HG03196 (cell line): ENCODE results near the gene SFT2D2.

Source experiments
- ATAC-seq: cut with Tn5 transposase; IDR thresholded peaks from one replicate; pipeline ENCODE4 v1.9.1; 2021; ENCODE audit not compliant: unreplicated experiment

SFT2D2 gene

DNA sequence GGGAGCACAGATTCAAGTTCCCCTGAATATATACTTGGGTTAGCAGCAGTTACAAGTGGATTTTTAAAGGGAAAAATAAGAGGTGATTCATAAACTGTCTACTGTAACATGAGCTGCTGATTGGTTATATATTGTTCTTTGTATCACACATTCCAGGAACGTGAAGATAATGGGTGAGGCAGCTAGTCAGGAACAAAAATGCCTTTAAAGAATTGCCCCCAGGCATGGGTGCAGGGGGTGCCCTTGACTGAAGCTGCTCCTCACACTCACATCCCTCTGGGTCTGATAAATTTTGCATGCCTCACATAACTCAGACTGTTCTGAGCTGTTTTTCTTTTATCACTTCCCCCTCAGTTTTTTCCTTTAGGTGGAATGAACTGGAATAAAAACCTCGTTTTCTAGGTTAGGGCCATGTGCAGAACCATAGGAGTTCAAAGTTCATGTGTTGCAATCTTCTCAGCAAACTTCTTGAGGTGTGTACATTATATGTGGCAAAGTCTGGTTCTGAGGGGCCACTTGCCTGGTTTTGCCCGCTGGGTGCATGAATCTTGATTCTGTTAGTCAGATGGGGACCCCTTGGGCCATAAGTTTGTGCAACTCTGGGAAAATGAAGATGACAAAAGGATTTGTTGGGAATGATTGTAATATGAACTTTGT, 76.0 kb downstream of the SFT2D2 start:
- no peak for ATAC-seq
